Testis (tissue), 2 donors: Measurements from ENCODE around the gene MVD.

ENCODE experiments used
- POLR2A ChIP-seq: fragments of 450-650 bp; IDR thresholded peaks from one replicate; pipeline ENCODE4 v1.6.1; 2017; ENCODE audit warnings: antibody characterized with exemption, mild to moderate bottlenecking, moderate library complexity
- TF ChIP-seq, protein P1 (sequence below), 3 experiments: fragments of 450-650 bp in 2 of 3; fragments of 200-600 bp in 1 of 3; sonication (generic) in 1 of 3; IDR thresholded peaks; one replicate each; pipeline ENCODE4 v1.5.1; 2016 to 2019; ENCODE audit warnings: antibody characterized with exemption in 3 of 3, mild to moderate bottlenecking in 2 of 3, moderate library complexity in 1 of 3

DNA sequence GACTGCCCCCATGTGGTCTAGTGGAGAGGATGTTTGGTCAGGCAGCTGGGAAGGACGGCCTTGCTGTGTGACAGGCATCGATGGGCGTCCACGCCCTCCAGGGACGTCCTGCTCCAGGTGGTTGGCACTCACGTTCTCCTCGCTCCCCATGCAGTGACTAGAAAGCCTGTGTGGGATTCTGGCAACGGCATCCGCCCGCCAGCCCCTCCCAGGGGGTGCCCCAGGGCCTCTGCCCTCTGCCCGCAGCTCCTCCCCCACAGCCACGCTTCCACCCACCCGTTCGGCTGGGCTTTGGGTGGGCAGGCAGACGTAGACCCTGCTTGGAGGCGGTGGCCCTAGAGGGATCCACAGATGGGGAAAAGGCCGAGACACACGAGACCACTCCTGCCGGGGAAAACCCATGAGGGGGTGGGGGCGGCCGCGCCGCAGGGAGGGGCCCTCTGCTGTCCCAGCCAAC lies 29.2 kb downstream of the MVD start:
- TF ChIP-seq POLR2A, result no peak
- TF ChIP-seq, protein P1, sequence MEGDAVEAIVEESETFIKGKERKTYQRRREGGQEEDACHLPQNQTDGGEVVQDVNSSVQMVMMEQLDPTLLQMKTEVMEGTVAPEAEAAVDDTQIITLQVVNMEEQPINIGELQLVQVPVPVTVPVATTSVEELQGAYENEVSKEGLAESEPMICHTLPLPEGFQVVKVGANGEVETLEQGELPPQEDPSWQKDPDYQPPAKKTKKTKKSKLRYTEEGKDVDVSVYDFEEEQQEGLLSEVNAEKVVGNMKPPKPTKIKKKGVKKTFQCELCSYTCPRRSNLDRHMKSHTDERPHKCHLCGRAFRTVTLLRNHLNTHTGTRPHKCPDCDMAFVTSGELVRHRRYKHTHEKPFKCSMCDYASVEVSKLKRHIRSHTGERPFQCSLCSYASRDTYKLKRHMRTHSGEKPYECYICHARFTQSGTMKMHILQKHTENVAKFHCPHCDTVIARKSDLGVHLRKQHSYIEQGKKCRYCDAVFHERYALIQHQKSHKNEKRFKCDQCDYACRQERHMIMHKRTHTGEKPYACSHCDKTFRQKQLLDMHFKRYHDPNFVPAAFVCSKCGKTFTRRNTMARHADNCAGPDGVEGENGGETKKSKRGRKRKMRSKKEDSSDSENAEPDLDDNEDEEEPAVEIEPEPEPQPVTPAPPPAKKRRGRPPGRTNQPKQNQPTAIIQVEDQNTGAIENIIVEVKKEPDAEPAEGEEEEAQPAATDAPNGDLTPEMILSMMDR (IDR thresholded peaks at IDR 0.05), result no peak
